VCaP (cell line): ENCODE results near the gene IRF2.

Experiments used
- H3K27ac ChIP-seq: fragments of 450-650 bp; 2 replicates; pipeline ENCODE4 v1.5.1; 2017
- CTCF ChIP-seq: fragments of 450-650 bp; conservative IDR thresholded peaks from 2 replicates; pipeline ENCODE4 v1.5.1; 2017; ENCODE audit warnings: mild to moderate bottlenecking, moderate library complexity

Gene IRF2

DNA sequence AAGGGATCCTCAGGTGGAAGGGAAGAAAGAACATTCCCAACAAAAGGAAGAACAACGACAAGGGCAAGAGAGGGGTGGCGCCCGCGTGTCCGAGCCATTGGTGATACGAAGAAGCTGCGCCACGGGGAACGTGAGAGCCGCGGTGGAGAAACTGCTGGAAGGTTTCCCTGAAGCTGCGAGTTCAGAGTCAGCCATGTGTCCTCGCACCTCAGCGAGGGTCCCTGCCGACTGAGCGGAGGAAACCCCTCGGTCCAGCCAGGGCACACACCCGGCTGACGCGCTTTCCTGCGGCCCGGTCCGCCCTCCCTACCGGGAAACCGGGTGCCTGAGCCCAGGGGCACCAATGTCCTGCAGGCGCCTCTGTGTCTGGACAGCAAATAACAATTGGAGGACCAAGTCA is 18.0 kb downstream of the IRF2 start:
- H3K27ac ChIP-seq, result no peak overlapping the region
- TF ChIP-seq CTCF, result no peak

DNA sequence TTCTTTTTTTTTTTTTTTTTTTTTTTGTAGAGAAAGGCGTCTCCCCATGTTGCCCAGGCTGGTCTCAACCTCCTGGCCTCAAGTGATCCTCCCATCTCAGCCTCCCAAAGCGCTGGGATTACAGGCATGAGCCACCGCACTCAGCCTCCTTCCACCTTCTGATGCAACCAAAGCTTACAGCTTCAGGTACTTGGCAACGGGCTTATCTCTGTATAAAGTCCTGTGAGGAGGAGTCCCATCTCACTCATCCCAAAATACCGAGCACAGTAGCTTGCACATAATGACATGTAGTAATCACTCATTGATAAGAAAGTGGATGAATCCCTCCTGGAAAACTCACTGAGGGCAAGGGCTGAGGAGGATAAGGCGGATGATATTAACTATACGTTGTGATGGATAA is 19.1 kb downstream of the IRF2 start:
- no peak overlapping the region for H3K27ac ChIP-seq
- no peak for TF ChIP-seq CTCF

GRCh38 chr4:184453365-184454160 is 20.8 kb downstream of the IRF2 start:
- TF ChIP-seq CTCF, result no peak
- H3K27ac ChIP-seq, result no peak overlapping the region

GRCh38 chr4:184452740-184453139 is 21.6 kb downstream of the IRF2 start:
- no peak for TF ChIP-seq CTCF

DNA sequence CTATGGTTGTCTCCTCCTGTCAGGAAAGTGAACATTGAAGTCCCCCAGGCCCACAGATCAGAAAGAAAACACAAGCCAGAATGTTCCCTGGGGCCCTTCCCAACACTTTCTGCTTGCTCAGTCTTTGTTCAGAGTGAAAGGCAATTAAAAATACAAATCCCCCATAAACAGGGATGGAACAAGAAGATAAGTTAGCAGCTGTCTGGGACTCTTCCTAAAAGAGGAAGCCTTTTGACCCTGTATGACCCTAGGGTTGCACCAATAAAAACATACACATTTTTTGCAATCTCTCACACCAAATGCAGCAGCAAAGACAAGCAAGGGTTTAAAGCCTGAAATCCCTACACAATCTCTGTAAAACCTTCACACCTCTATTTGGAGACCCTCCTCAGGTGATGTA is 22.6 kb downstream of the IRF2 start:
- H3K27ac ChIP-seq, result no peak overlapping the region
- no peak for TF ChIP-seq CTCF

More at GRCh38 chr4:184452740-184453139, 21.6 kb downstream of the IRF2 start:
- H3K27ac ChIP-seq, result no peak overlapping the region

GRCh38 chr4:184450743-184451535 is 23.4 kb downstream of the IRF2 start:
- no peak overlapping the region for H3K27ac ChIP-seq
- TF ChIP-seq CTCF, result no peak

GRCh38 chr4:184450045-184450444 is 24.3 kb downstream of the IRF2 start:
- no peak overlapping the region for H3K27ac ChIP-seq

More at GRCh38 chr4:184450045-184450444, 24.3 kb downstream of the IRF2 start:
- TF ChIP-seq CTCF, result no peak
